ENCODE data around the gene HMCN1.

HMCN1 gene

DNA sequence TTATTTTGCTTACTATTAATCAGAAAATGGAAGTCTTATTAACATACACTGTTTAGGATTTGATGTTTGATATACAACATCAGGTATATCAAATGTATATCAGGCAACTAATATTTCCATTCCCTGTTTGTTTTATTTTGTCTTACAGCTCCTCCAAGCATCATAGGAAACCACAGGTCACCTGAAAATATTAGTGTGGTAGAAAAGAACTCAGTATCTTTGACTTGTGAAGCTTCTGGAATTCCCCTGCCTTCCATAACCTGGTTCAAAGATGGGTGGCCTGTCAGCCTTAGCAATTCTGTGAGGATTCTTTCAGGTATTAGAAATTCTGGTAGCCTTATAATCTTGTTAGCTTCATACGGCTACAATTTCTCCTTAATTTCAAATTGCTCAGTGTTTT is 322.9 kb downstream of the HMCN1 start:
- no peak for TF ChIP-seq CTCF (IDR thresholded peaks at IDR 0.05)
- no peak overlapping the region for H3K27ac ChIP-seq

DNA sequence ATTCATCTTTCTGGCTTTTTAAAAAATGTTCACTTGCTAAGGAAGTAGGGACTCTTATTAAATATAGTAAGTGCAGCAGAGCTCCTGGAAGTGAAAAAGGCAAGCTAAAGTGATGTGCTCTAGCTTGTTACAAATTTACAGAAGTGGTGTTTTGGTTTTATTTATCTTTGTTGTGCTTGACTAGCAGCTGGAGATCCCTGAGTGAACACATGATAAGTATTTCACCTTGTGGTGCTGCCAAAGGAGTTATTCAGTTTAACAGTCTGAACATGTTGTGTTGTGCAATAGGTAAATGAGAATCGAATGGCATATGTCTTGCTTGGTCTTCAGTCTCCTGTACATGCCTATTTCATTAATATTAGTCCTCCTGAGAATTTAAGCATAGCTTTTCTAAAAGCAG is 325.1 kb downstream of the HMCN1 start:
- H3K27ac ChIP-seq, result no peak overlapping the region
- TF ChIP-seq ZFX (IDR thresholded peaks at IDR 0.05; ENCODE audit: borderline replicate concordance), result no peak
- no peak for TF ChIP-seq CTCF (IDR thresholded peaks at IDR 0.05)

- H3K27ac ChIP-seq, result no peak overlapping the region
- TF ChIP-seq CTCF (IDR thresholded peaks at IDR 0.05), result no peak
- TF ChIP-seq ZFX (IDR thresholded peaks at IDR 0.05; ENCODE audit: borderline replicate concordance), result no peak
These were observed 325.6 kb downstream of the HMCN1 start for GRCh38 chr1:186059752-186060151.

DNA sequence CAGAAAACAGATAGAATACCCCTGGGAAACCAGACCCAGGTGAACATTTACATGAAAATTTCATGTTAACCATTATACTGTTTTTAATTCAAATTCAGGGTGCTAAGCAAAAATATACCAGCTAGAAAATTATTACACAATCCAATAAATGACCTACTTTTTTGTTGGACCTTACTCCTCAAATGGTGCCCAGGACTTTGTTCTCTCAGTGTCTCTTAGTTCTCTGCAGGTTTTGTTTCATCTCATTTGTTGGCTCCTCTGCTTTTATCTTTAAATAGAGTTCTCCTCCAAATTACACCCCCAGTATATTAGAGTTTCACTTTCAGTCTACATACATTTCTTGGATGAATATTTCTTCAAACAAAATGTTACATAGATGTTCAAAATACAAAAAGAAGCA is 326.0 kb downstream of the HMCN1 start:
- TF ChIP-seq CTCF (IDR thresholded peaks at IDR 0.05), result no peak
- no peak for TF ChIP-seq ZFX (IDR thresholded peaks at IDR 0.05; ENCODE audit: borderline replicate concordance)
- no peak overlapping the region for H3K27ac ChIP-seq

DNA sequence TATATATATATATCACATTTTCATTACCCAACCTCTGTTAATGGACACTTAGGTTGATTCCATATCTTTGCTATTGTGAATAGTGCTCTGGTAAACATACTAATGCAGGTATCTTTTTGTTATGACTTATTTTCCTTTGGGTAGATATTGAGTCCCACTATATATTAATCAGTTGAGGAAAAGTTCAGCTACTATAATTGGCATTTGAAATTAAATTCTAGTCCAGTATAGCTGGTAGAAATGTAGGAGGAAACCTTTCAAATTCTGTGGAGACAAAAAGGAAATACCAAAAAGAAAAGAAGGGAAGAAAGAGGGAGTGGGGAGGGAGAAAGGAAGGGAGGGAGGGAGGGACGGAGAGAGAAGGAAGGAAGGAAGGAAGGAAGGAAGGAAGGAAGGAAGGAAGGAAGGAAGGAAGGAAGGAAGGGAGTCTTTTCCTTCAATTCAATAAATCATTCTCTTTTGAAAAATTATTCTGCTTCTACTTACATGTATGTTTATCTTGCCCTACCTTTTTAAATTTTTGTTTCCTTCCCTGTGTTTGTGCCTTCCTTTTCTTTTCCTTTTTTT is 329.0 kb downstream of the HMCN1 start:
- TF ChIP-seq CTCF (IDR thresholded peaks at IDR 0.05) (no peak), ZFX (IDR thresholded peaks at IDR 0.05; ENCODE audit: borderline replicate concordance) (no peak)
- H3K27ac ChIP-seq, result no peak overlapping the region

- TF ChIP-seq CTCF (IDR thresholded peaks at IDR 0.05), result no peak
- no peak for TF ChIP-seq ZFX (IDR thresholded peaks at IDR 0.05; ENCODE audit: borderline replicate concordance)
- H3K27ac ChIP-seq, result no peak overlapping the region
These were observed 332.2 kb downstream of the HMCN1 start for GRCh38 chr1:186066411-186066810.

DNA sequence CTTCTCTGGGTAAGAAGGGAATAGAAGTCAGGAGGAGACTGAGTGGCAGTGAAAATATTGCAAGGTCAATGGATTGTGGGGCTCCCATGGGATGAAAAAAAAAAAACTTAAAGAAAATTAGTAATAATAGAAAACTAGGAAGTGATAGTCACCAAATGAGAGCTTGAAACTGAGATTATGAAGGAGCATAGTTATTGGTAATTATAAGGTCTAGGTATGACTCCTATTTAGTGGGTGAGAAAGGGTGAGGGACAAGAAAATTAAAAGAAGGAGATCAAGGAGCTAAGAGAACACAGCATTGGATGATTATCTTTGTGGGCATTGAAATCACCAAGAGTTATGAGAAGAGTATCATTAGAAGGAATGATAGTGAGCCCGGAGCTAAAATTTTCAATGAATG is 339.5 kb downstream of the HMCN1 start:
- TF ChIP-seq CTCF (IDR thresholded peaks at IDR 0.05), result no peak
- TF ChIP-seq ZFX (IDR thresholded peaks at IDR 0.05; ENCODE audit: borderline replicate concordance), result no peak

More for the DNA sequence above, 339.5 kb downstream of the HMCN1 start:
- no peak overlapping the region for H3K27ac ChIP-seq

All from 22Rv1 (cell line).